Measurements from ENCODE around the gene APC. TPM values are rescaled to one million over a fixed set of nuclear protein-coding genes. Genes with fewer than 3 reads are reported as not detected.
"Not testable (repeated sequence)": the region's sequence is repeated elsewhere in the genome, so short reads cannot be mapped to it uniquely, and the experiment has no call there.

The APC gene
- polyA plus RNA-seq, 12 donors = 24.7 to 31.8 (median 27.5) TPM; not detected in 1

DNA sequence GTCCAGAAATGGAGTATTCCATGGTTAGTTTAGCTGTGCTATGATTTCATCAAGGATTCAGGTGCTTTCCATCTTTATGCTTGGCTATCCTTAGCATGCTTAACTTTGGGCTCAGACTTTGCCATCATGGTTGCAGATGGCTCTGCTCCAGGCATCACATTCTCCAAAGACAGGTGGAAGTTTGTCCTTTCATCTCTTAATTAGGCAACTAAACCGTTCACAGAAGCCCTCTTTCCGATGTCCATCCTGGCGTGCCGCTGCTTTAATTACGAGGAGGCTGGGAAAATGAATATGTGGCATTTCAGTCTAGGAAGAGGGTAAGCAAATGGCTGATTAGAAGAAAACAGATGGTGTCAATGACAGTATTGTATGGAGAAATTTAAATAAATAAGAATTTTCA is 24.5 kb upstream of the APC start:
- DNase-seq = no peak

DNA sequence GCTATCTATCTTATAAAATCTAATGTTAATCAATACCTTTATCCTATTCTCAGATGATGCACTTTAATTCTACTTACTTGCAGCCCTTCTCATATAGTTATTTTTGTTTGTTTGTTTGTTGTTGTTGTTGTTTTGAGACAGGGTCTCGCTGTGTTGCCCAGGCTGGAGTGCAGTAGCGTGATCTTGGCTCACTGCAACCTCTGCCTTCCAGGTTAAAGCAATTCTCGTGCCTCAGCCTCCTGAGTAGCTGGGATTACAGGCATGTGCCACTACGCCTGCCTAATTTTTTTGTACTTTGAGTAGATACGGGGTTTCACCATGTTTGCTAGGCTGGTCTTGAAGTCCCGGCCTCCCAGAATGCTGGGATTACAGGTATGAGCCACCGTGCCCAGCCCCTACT is 20.8 kb upstream of the APC start:
- not testable (repeated sequence) for DNase-seq

DNA sequence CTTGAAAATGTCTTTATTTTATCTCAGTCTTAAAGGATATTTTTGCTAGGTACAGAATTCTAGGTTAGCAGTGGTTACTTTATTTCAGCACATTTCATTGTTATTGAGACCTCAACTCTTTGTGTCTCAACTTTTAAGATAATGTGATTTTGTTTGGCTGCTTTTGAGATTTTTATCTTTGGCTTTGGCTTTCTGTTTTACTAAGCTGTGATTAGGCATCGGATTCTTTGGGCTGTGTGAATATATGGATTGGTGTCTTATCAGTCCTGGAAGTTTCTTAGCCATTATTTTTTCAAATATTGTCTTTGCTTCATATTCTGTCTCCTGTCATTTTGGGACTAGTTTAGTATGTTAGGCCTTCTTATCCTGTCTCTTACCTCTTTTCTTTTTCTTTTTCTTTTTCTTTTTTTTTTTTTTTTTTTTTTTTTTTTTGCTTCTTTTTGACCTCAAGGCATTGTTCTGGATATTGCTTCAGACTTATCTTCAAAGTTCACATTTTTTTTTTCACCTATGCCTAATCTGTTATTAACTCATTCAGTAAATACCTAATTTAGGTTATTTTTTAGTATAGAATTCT is 20.1 kb upstream of the APC start:
- DNase-seq = no peak

DNA sequence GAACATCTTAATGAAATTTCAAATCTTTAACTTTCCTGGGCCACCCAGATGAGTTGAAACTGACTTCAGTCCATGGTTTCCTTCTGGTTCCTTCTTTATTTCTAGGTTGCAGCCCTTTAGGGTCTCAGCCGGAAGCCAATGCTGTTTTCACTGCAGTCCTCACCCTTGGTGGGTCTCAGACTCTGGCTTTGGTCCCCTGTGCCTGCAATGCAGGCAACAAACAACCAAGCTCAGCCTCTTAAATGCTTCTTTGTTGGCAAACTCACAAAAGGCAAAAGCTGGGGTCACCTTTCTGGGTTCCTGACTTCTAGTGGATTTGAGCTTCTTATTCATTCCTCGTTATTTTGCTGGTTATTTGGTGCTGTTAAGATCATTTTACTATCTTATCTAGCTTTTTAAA is 19.3 kb upstream of the APC start:
- no peak for DNase-seq

DNA sequence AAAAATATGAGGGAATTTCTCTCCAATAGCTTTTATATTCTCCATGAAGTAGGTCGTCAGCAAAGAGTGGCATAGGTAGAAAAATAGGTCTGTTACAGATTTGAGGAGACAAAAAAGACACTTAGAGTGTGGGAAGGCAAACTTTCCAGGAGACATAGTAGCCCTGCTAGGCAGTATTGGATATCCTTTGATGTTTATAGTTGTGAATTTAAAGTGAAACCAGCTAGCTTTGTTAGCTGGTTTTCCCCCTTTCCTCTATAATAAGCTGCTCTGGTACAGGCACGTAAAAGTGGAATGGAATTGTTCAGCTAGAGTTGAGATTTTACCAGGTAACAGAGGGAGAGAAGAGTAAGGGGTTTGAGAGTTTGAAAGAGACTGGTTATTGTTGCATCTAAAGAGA is 17.1 kb upstream of the APC start:
- no peak for DNase-seq

GRCh38 chr5:112724901-112725300 is 12.8 kb upstream of the APC start:
- DNase-seq = no peak

- no peak for DNase-seq
These were observed 8.1 kb upstream of the APC start for GRCh38 chr5:112729630-112730029.

DNA sequence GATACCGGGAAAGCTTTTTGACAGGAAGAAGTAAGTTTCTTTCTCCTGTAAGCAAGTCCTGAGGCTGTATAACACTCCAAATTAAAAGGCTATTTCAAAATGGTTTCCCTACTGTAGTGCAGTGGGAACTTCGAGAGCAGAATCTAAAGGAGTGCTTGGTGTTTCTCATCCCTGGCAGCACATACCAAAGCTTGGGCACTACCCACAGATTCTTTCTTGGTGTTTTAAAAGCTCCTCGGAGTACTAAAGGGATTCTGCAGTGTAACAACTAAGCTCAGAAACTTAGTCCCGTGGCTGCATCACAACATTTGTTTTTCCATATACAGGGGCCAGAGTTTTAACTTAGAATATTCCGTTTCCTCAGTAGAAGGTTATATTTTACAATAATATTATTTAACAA is 5.6 kb upstream of the APC start:
- DNase-seq = no peak

GRCh38 chr5:112733586-112733985 is 4.1 kb upstream of the APC start:
- DNase-seq = no peak

DNA sequence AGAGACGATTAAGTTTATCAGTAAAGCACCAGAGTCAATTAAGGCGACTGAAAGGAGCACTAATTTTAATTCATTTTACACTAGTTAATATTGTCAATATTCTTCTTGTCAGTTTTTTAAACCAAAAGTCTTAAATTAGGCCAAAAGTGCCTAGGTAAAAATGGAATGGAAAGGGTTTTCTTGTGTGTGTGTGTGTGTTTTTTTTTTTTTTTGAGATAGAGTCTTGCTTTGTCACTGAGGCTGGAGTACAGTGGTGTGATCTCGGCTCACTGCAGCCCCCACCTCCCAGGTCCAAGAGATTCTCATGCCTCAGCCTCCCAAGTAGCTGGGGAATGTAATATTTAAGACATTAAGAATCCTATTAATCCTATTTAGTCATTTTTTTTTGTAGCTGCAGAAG is 3.1 kb upstream of the APC start:
- DNase-seq = no peak

GRCh38 chr5:112735702-112736101 is 2.0 kb upstream of the APC start:
- DNase-seq = no peak

GRCh38 chr5:112737070-112737462 is 619 bp upstream of the APC start:
- no peak for DNase-seq

DNA sequence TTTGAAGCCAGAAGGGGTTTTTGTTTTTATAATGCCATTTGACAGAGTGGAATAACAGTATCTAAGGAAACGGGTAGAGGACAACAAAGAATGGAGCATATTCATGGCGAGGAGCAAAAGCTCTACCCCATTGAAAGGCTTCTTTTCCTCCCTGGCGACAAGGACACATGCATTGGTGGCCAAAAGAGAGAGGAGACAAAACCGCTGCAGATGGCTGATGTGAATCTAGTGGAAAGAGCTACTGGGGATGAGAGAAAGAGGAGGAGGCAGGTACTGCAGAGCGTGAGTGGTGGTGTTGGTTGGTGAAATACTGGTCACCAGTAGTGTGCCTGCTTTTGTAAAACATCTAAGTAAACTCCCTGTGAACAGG is 491 bp downstream of the APC start:
- peak; percentile 25 for DNase-seq

GRCh38 chr5:112742424-112742823 is 4.7 kb downstream of the APC start:
- no peak for DNase-seq

DNA sequence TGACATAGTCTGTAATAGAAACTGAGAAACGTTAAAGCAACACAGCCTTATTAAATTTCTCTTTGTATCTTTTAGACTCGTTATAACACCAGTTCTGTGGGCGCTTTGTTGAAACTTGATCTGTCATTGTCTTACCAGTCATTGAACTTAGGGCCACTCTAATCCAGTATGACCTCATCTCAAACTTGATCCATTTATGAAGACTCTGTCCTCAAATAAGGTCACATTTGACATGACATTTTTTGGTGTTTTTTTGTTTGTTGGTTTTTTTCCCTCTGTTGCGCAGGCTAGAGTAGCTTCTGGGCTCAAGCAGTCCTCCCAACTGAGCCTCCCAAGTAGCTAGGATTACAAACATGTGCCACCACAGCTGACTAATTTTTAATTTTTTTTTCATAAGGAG is 5.9 kb downstream of the APC start:
- DNase-seq = no peak

GRCh38 chr5:112752335-112752734 is 14.7 kb downstream of the APC start:
- no peak for DNase-seq

GRCh38 chr5:112755703-112756102 is 18.0 kb downstream of the APC start:
- no peak for DNase-seq

DNA sequence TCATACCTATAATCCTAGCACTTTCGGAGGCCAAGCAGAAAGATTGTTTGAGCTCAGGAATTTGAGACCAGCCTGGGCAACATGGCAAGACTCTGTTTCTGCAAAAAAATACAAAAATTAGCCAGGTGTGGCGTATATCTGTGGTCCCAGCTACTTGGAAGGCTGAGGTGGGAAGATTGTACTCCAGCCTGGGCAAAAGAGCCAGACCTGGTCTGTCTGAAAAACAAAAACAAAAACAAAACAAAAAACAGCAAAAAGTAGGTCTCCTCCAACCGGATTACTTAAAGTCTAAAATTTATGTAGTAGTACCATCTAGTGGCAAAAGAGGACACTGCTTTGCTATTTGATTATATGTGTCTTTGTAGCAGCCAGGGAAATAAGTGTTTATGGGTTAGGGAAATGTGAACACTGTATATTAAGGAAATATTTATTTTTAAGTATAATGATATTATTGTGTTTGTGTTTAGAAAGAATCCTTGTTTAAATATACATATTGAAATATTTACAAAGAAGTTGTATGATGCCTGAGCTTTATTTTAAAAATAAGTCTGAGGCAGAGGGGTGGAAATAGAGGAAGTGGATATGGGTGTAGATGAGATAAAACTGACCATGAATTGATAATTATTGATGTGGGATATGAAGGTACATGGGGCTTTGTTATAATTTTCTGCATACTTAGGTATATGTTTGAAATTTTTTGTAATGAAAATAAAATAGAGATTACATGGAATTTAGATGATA is 20.0 kb downstream of the APC start:
- peak; percentile 66 for DNase-seq

- no peak for DNase-seq
These were observed 21.0 kb downstream of the APC start for GRCh38 chr5:112758676-112759075.

DNA sequence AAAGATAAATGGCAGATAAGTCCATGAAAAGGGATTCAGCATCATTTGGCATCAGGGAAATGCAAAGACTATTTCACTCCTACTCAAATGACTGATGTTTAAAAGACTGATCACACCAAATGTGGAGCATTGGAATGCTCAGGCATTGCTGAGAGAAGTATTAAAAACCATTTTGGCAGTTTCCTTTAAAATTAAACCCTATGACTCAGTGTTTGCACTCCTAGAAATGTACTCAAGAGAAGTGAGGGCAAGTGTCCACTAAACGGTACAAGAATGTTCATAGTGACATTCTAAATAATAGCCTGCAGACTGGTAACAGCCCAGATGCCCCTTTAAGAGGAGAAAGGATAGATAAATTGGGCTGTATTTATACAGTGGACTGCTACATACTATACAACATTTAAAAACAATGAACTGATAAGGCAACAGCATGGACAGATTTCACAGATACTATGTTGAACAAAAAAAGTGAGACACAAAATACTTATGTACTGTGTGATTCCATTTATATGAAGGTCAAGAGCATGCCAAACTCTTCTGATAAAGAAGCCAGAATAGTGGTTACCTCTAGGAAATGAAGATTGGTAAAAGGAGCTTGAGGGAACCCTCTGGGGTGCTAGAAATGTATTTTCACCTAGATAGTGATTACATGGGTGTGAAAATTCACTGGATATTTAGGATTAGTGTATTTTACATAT is 24.6 kb downstream of the APC start:
- no peak for DNase-seq

DNA sequence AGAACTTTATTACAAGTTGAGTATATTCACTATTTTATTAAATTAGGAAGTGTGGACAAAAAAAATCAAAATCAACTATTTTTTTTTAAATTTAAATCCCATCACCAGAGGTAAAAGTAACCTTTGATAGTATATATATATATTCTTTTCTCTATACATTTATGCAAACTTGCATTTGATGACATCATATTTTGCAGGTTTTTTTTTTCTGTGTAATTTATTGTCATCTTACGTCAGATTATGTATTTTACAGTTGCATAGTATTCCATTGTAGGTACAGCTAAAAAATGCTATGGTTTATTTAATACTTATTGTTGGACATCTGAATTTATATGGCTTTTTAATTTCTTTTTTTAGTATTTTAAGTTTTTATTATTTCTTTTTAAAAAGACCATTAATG is 25.5 kb downstream of the APC start:
- DNase-seq = no peak

GRCh38 chr5:112772124-112772523 is 34.4 kb downstream of the APC start:
- no peak for DNase-seq

DNA sequence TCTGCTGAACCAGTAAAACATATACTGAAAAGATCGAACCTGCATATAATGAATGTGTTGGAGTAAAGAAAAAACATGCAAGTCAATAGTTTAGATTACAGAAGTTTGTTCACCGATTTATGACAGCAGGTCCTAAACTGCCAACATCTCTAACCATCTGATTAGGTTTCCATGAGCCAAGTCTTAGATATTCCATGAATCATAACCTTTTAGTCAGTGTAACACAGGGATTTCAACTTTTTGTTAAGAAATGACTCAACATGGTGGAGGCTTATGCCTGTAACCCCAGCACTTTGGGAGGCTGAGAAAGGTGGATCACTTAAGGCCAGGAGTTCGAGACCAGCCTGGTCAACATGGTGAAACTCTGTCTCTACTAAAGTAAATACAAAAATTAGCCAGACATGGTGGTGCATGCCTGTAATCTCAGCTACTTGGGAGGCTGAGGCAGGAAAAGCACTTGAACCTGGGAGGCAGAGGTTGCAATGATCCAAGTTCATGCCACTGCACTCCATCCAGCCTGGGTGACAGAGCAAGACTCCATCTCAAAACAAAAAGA is 38.7 kb downstream of the APC start:
- no peak for DNase-seq
